Measurements from ENCODE around the gene SIGLEC1.
A peak's percentile ranks its signal among the peaks of the same experiment; 100 is the strongest.

SIGLEC1 gene

DNA sequence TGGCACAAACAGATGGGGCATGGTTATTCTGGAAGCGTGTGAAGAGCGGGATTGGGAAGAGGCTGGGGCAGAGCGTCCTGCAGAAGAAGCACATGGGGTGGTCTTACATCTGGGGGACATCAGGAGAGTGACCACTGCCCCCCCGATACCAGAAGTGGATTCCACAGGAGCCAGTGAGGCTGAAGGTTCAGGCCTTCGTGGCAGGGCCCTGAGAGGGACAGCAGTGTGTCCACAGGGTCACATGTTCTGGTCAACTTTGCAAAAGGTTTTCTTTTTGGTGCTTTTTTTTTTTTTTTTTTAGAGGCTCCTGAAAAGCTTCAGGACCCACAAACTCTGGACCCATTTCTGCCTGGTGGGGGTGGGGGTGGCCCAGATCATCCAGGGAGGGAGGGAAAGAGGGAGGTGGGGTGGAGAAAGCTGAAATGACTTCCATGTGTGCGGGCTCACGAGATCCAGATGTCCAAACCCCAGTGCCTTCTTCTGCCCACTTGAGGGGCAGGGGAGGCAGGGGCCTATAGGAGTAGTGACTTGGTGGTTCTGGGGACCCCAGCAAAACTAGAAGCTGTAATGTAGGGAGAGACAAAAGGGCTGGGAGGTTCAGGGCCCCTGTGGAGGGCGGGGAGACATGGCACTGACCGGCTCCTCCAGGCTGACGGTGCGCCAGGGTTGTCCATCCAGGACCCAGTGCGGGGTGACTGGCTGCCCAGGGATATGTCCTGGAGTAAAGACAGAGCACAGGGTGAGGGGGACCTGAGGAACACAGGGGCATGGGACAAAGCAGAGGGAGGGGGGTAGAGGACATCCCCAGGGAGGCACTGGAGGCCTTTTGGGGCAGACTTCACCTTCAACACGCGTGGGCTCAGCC, 33.3 kb downstream of the SIGLEC1 start:
- peak; percentile 61 for DNase-seq

DNA sequence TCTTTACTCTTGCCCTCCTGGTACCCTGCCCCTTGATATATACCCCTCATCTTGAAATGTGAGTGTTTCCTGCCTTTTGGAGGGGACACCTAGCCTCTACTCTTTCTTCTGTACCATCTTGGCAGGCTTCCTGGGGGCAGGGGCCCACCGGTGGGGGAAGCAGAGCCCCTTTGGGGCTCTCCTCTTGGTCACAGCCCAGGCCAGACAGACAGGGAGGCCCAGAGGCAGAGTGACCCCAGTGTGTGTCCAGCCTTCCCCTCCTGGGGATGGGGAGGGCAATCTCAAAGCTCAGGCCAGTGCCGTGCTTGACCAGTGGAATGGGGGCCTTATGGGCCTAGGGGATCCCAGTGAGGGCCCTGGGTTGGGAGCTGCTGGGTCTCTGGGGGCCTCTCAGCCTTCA, 34.2 kb downstream of the SIGLEC1 start:
- no peak for DNase-seq

DNA sequence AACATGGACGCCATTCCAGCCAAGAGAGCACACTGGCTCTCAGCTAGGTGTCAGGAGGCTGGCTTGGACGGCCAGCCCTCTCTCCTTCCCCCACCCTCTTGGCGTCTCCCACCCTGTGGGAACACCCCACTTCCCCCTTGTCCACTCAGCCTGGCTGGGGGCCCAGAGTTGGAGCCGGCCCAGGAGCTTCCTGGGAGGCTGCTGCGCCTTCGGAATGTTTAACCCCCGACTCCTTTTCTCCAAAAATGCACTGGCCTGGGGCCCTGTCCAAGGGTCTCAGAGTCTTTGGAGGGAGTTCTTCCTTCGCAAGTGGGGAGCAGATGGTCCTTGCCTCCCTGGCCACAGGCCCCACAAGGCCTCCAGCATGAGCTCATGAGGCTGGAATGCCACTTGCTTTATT, 34.7 kb downstream of the SIGLEC1 start:
- DNase-seq = peak; percentile 67

GRCh38 chr20:3674995-3675900, 37.2 kb downstream of the SIGLEC1 start:
- no peak for DNase-seq

DNA sequence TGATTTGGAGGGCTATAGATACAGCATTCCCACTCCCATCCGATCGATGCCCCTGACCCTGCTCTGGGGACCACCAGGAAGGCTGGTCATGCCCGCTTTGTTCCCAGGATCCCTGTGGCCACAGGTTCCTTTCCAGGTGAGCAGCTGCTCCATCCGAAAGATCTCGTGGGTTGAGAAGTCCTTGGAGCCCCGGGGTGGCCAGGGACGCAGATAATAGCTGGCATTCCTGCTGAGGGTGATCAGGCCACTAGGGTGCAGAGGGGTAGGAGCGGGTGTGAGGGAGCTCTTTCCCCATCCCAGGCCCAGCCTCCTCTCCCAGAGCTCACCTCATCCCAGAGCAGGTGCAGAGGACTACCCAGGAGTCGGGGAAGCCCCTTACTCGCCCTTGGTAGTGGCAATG, 38.0 kb downstream of the SIGLEC1 start:
- no peak for DNase-seq

GRCh38 chr20:3673221-3674070, 39.0 kb downstream of the SIGLEC1 start:
- no peak for DNase-seq

DNA sequence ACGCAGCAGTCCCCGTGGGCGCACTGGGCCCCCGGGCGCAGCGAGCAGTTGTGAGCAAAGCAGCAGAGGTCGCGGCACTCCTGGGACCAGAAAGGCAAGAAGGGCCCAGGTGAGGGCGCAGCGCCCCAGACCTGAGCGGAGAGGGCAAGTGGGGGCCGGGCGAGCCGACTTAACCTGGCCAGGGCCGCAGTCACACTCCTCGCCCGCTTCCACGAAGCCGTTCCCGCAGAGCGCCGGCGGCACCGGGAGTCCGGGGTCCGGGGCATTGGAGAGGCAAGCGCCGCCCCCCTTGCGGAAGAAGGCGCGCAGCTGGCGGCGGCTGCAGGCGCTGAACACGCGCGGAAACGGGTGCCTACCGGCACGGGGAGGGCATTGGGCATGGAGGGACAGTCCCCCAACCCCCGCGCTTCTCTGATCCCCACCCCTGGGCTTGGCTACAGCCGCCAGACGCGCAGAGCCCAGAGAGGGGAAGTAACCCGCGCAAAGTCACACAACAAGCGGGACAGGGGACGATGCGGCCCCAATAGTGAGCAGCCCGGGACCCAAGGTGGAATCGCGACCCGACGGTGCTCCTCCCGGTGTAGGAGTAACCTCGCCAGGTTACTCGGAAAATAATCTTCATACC, 39.7 kb downstream of the SIGLEC1 start:
- DNase-seq = no peak

DNA sequence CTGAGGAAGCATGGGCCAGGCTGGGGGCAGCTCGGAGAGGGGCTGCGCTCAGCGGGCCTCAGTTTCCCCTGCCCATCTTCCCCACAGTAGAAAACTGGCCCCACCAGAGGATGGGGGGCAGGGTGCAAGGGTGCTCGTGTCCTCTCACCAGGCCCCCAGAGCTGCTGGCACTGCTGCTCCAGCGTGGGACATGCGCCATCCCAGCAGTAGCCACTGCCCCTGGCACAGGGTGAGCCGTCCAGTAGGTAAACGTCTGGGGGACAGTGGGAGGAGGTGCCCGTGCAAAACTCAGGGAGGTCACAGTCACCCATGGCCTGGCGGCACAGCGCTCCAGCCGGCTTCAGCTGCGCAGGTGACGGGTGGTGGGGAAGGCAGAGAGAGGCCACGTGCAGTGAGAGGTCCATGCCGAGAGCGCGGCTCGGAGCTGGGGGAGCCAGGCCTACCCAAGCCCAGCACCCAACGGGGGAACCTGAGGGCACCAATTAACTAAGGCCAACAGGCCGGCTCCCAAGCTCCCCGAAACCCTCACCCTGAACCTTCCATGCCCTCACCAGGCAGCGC, 40.3 kb downstream of the SIGLEC1 start:
- DNase-seq = no peak

DNA sequence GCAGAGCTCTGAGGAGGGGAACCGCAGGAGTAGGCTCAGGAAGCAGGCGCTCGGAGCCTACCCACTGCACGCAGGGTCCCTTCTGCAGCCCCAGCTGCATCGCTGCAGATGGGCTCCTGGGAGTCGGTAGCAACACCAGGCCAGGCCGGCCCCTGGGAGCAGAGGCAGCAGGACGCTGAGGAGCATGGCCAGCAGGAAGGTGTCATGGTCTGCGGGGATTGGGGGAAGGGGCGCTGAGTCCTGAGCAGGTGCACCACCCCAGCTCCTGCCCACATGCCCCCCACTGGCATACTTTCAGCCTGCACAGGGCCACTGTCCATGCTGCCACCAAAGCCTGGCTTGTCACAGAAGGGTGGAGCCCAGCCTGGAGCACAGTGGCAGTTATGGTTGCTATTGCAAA, 41.5 kb downstream of the SIGLEC1 start:
- DNase-seq = no peak

GRCh38 chr20:3670511-3670910, 41.9 kb downstream of the SIGLEC1 start:
- no peak for DNase-seq

DNA sequence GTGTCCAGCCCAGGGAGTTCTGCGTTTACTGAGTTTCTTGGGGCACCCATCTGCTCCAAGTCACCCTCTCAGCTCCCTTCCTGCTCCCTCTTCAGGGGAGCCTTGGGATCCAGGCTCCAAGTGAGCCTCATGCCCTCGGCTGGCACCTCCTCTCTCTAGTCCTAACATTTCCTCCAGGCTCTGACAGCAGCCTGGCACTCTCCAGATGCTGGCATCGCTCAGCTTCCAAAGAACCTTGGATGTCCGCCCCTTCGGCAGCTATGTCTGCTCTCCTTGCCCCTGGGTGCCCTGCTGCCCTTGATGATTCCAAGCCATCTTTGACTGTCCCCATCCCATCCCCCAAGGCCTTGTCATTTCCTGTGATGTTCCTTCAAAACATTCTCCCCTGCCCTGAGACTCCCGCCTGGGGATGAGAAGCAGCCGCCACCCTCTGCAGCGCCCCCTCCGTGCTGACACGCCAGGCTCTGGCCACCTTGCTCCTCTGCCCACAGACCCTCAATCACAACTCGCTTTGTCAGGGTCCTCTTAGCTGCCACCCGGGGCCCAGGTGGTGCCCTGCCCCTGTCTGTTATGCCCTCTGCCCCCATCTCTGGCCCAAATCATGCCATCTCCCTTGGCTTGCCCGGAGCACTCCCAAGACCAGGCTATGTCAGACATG, 42.6 kb downstream of the SIGLEC1 start:
- DNase-seq = no peak

DNA sequence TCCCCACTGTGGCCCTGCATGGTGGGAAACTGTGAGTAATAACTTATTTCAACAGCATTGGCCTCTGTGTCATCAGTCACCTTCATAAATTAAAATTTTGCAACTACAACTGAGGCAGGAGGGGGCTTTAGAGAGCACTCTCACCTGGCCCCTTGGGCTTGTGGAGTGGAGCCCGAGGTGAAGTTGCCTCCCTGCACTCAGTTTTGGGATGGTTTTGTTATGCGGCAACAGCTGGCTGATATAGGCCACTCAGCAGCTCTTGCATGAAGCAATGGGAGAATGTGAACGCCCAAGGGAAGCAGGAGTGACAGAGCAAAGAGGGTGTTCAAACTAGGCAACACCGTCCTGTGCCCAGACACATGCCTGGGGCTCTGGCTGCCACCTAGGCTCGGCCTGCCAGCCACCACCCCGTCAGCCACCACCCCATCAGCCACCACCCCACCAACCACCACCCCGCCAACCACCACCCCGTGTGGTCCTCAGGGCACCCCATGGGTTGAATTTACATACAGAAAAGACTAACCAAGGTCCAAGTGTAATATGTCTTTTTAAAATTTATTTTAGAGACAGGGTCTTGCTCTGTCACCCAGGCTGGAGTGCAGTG, 44.9 kb downstream of the SIGLEC1 start:
- DNase-seq = no peak

DNA sequence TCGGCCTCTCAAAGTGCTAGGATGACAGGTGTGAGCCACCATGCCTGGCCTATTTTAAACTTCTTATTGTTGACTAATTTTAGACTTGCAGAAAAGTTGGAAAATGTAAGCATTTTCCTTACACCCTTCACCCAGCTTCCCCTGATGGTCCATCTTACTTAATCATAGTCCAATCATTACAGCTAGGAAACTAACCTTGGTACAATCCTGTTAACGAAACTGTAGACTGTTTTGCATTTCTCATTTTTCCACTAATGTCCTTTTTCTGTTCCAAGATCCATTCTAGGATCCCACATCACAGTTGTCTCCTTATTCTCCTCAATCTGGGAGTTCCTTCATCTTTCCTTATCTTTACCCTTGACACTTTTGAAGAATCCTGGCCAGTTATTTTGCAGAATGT, 48.5 kb downstream of the SIGLEC1 start:
- no peak for DNase-seq

GRCh38 chr20:3663031-3663701, 49.2 kb downstream of the SIGLEC1 start, which contains the start of gene GFRA4:
Gene GFRA4, minus strand, starts transcription at chr20:3663399. Its CDS starts 0 bp downstream, at chr20:3663399.
- no peak for DNase-seq

Measured in fibroblast of skin of abdomen (primary cell).